Measurements from ENCODE around the gene DESI2.
"Not testable (repeated sequence)": the region's sequence is repeated elsewhere in the genome, so short reads cannot be mapped to it uniquely, and the experiment has no call there.

Gene DESI2

GRCh38 chr1:244678697-244679096 lies 25.8 kb downstream of the DESI2 start:
- TF ChIP-seq, protein P1, sequence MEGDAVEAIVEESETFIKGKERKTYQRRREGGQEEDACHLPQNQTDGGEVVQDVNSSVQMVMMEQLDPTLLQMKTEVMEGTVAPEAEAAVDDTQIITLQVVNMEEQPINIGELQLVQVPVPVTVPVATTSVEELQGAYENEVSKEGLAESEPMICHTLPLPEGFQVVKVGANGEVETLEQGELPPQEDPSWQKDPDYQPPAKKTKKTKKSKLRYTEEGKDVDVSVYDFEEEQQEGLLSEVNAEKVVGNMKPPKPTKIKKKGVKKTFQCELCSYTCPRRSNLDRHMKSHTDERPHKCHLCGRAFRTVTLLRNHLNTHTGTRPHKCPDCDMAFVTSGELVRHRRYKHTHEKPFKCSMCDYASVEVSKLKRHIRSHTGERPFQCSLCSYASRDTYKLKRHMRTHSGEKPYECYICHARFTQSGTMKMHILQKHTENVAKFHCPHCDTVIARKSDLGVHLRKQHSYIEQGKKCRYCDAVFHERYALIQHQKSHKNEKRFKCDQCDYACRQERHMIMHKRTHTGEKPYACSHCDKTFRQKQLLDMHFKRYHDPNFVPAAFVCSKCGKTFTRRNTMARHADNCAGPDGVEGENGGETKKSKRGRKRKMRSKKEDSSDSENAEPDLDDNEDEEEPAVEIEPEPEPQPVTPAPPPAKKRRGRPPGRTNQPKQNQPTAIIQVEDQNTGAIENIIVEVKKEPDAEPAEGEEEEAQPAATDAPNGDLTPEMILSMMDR (conservative IDR thresholded peaks at IDR 0.05; ENCODE audit: low read depth, low read length): no peak
- no peak for DNase-seq (ENCODE audit: low read depth)
- no peak overlapping the region for H3K4me3 ChIP-seq (ENCODE audit: low read length)

- DNase-seq (ENCODE audit: low read depth): no peak
- H3K4me3 ChIP-seq (ENCODE audit: low read length): no peak overlapping the region
- TF ChIP-seq, protein P1 (conservative IDR thresholded peaks at IDR 0.05; ENCODE audit: low read depth, low read length): no peak
Measured at GRCh38 chr1:244680667-244681066, 27.7 kb downstream of the DESI2 start.

DNA sequence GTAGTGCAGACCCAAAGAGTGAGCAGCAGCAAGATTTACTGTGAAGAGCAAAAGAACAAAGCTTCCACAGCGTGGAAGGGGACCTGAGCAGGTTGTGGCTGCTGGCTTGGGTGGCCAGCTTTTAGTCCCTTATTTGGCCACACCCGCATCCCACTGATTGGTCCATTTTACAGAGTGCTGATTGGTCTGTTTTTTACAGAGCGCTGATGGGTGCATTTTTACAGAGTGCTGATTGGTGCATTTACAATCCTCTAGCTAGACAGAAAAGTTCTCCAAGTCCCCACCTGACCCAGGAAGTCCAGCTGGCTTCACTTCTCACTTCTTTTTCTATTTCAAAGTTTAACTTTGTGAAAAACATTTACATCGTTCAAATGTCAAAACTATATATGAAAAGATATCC lies 29.2 kb downstream of the DESI2 start:
- DNase-seq (ENCODE audit: low read depth); H3K4me3 ChIP-seq (ENCODE audit: low read length): not testable (repeated sequence)

- DNase-seq (ENCODE audit: low read depth): no peak
- TF ChIP-seq, protein P1 (conservative IDR thresholded peaks at IDR 0.05; ENCODE audit: low read depth, low read length): no peak
- no peak overlapping the region for H3K4me3 ChIP-seq (ENCODE audit: low read length)
Measured at GRCh38 chr1:244695937-244696336, 43.0 kb downstream of the DESI2 start.

DNA sequence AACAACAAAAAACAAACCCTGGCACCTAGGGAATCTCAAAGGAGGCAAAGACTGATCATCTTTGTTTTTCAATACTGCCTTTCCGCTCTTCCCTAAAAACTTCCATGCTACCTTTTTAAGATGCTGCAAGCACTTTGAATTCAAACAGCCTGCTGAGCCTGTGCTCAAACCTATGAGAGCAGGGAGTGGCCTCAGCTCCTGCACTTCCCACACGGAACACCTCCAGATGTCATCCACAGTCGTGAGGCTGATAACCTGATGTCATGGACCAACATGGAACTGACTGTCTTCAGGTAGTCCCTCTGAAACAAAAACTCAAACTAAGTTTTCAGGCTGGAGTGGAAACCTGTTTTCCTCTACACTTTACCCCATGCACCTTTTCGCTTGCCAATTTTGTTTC lies 46.8 kb downstream of the DESI2 start:
- TF ChIP-seq, protein P1 (conservative IDR thresholded peaks at IDR 0.05; ENCODE audit: low read depth, low read length): no peak
- no peak for DNase-seq (ENCODE audit: low read depth)
- H3K4me3 ChIP-seq (ENCODE audit: low read length): no peak overlapping the region

DNA sequence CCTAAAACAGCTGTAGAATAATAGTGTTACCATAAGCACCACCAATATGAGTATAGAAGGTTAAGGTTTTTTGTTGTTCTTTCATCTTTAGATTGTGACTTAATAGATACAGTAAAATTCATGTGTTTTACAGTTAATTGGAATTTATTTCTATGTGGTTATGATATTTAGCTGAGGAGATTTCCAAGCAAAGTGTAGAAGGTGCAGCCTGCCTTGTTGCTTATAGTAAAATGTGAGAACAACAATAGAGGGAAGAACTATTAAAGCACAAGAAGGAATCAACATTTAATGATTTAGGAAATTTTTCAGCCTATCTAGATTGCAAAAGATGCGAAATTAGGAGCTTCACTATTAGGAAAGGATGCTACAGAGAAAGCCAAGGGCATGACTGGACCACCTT lies 47.9 kb downstream of the DESI2 start:
- DNase-seq (ENCODE audit: low read depth): no peak
- no peak overlapping the region for H3K4me3 ChIP-seq (ENCODE audit: low read length)
- TF ChIP-seq, protein P1 (conservative IDR thresholded peaks at IDR 0.05; ENCODE audit: low read depth, low read length): no peak

GRCh38 chr1:244702620-244703019 lies 49.7 kb downstream of the DESI2 start:
- no peak overlapping the region for H3K4me3 ChIP-seq (ENCODE audit: low read length)
- TF ChIP-seq, protein P1 (conservative IDR thresholded peaks at IDR 0.05; ENCODE audit: low read depth, low read length): no peak
- no peak for DNase-seq (ENCODE audit: low read depth)

- TF ChIP-seq, protein P1 (conservative IDR thresholded peaks at IDR 0.05; ENCODE audit: low read depth, low read length): no peak
- DNase-seq (ENCODE audit: low read depth): no peak
- no peak overlapping the region for H3K4me3 ChIP-seq (ENCODE audit: low read length)
Measured at GRCh38 chr1:244704107-244704506, 51.2 kb downstream of the DESI2 start.
